GM23338 (cell line): Measurements from ENCODE around the gene SLC23A3. TPM values are rescaled to one million over a fixed set of nuclear protein-coding genes. Genes with fewer than 3 reads are reported as not detected.

Experiments
- ATAC-seq: fragments of 200-7000 bp; cut with Tn5 transposase; 3 replicates; pipeline ENCODE4 v1.9.1; 2020
- DNase-seq: peaks from one replicate; pipeline ENCODE4 v3.0.0-alpha.2; 2015; ENCODE audit warnings: low spot score
- H2AFZ ChIP-seq: fragments of 200-600 bp; sonication (generic); 2 replicates; pipeline ENCODE4 v1.8.0; 2016; ENCODE audit warnings: antibody characterized with exemption, mild to moderate bottlenecking, moderate library complexity
- H3F3A ChIP-seq: fragments of 200-600 bp; sonication (generic); replicated peaks from 2 replicates; pipeline ENCODE4 v1.8.0; 2017; ENCODE audit warnings: antibody characterized with exemption, mixed run types, low read depth
- H3K27ac ChIP-seq: fragments of 200-600 bp; sonication (generic); 2 replicates; pipeline ENCODE4 v1.6.1; 2016; ENCODE audit warnings: low read depth
- H3K27me3 ChIP-seq: fragments of 200-600 bp; sonication (generic); 2 replicates; pipeline ENCODE4 v1.8.0; 2016; ENCODE audit warnings: mild to moderate bottlenecking, mixed run types, moderate library complexity; ENCODE audit not compliant: insufficient read depth
- H3K36me3 ChIP-seq: fragments of 200-600 bp; sonication (generic); 2 replicates; pipeline ENCODE4 v1.8.0; 2016; ENCODE audit warnings: mild to moderate bottlenecking; ENCODE audit not compliant: insufficient read depth
- H3K4me1 ChIP-seq: fragments of 200-600 bp; sonication (generic); 2 replicates; pipeline ENCODE4 v1.8.0; 2016; ENCODE audit warnings: mild to moderate bottlenecking, moderate library complexity; ENCODE audit not compliant: insufficient read depth
- H3K4me2 ChIP-seq: fragments of 200-600 bp; sonication (generic); 2 replicates; pipeline ENCODE4 v1.7.1; 2017; ENCODE audit warnings: mixed run types
- H3K4me3 ChIP-seq: fragments of 200-600 bp; sonication (generic); 2 replicates; pipeline ENCODE4 v1.6.1; 2016; ENCODE audit warnings: mixed run types
- H3K79me2 ChIP-seq: fragments of 200-600 bp; sonication (generic); replicated peaks from 2 replicates; pipeline ENCODE4 v1.8.0; 2017; ENCODE audit warnings: mild to moderate bottlenecking; ENCODE audit not compliant: insufficient read depth
- H3K9me2 ChIP-seq: fragments of 200-600 bp; sonication (generic); 2 replicates; pipeline ENCODE4 v1.8.0; 2017; ENCODE audit not compliant: insufficient read depth
- H4K20me1 ChIP-seq: fragments of 200-600 bp; sonication (generic); replicated peaks from 2 replicates; pipeline ENCODE4 v1.8.0; 2017; ENCODE audit warnings: mild to moderate bottlenecking; ENCODE audit not compliant: insufficient read depth
- H3K27ac Mint-ChIP-seq: 2 replicates; pipeline ENCODE4 v1.8.0; 2020; ENCODE audit warnings: inconsistent platforms, mild to moderate bottlenecking, moderate library complexity, mixed read lengths
- H3K27me3 Mint-ChIP-seq: 3 replicates; pipeline ENCODE4 v1.8.0; 2022; ENCODE audit warnings: low read depth, mild to moderate bottlenecking, moderate library complexity, mixed read lengths, inconsistent platforms; ENCODE audit not compliant: insufficient read depth, poor library complexity
- H3K36me3 Mint-ChIP-seq: 3 replicates; pipeline ENCODE4 v1.8.0; 2021; ENCODE audit warnings: low read depth, mild to moderate bottlenecking, inconsistent platforms, moderate library complexity, mixed read lengths
- H3K4me1 Mint-ChIP-seq: 3 replicates; pipeline ENCODE4 v1.8.0; 2020; ENCODE audit warnings: mild to moderate bottlenecking, inconsistent platforms, mixed read lengths
- H3K4me3 Mint-ChIP-seq: 3 replicates; pipeline ENCODE4 v1.8.0; 2021; ENCODE audit warnings: moderate library complexity, mild to moderate bottlenecking, inconsistent platforms, mixed read lengths
- H3K9me3 Mint-ChIP-seq: 3 replicates; pipeline ENCODE4 v1.8.0; 2020; ENCODE audit warnings: moderate library complexity, mild to moderate bottlenecking, inconsistent platforms, mixed read lengths
- CREB1 ChIP-seq: fragments of 250-450 bp; sonication (Bioruptor Pico); IDR thresholded peaks from 2 replicates; pipeline ENCODE4 v1.5.0; 2020; ENCODE audit warnings: low read depth, mild to moderate bottlenecking, moderate library complexity
- EZH2 ChIP-seq: fragments of 200-600 bp; sonication (generic); IDR thresholded peaks from one replicate; pipeline ENCODE4 v1.8.0; 2017; ENCODE audit warnings: antibody characterized with exemption, mild to moderate bottlenecking, low read depth; ENCODE audit not compliant: unreplicated experiment
- EZH2phosphoT487 ChIP-seq: fragments of 200-600 bp; sonication (generic); IDR thresholded peaks from one replicate; pipeline ENCODE4 v1.8.1; 2018; ENCODE audit warnings: antibody characterized with exemption; ENCODE audit not compliant: unreplicated experiment
- JUNB ChIP-seq: IDR thresholded peaks from one replicate; pipeline ENCODE4 v1.6.1; 2016; ENCODE audit warnings: antibody characterized with exemption; ENCODE audit not compliant: unreplicated experiment
- NANOG ChIP-seq: IDR thresholded peaks from 2 replicates; pipeline ENCODE4 v1.6.1; 2016; ENCODE audit warnings: antibody characterized with exemption, borderline replicate concordance
- POLR2AphosphoS5 ChIP-seq: IDR thresholded peaks from 2 replicates; pipeline ENCODE4 v1.6.1; 2016; ENCODE audit warnings: antibody characterized with exemption, low read depth
- STAT1 ChIP-seq: IDR thresholded peaks from one replicate; pipeline ENCODE4 v1.6.1; 2016; ENCODE audit warnings: antibody characterized with exemption; ENCODE audit not compliant: unreplicated experiment
- ZNF114 ChIP-seq: fragments of 250-450 bp; sonication (Bioruptor Pico); IDR thresholded peaks from 2 replicates; pipeline ENCODE4 v1.5.0; 2020; ENCODE audit warnings: mild to moderate bottlenecking, moderate library complexity
- ZNF331 ChIP-seq: fragments of 250-450 bp; sonication (Bioruptor Pico); IDR thresholded peaks from 2 replicates; pipeline ENCODE4 v1.5.0; 2020; ENCODE audit warnings: low read depth, mild to moderate bottlenecking, moderate library complexity
- polyA plus RNA-seq: library from polyadenylated mRNA; unstranded; fragments of >200 nt; fragmentation: Nextera tagmentation; extraction: Ambion mirVana; gene quantifications from 2 replicates; pipeline ENCODE4 v1.2.1, GENCODE V29; 2016
- total RNA-seq: library from RNA; depleted of rRNA; stranded (reverse); fragments of >200 nt; shearing (Covaris generic); gene quantifications from 2 replicates; pipeline ENCODE4 v1.2.3, GENCODE V29; 2014
- TF ChIP-seq, protein P1 (sequence below): IDR thresholded peaks from one replicate; pipeline ENCODE4 v1.6.1; 2018; ENCODE audit warnings: antibody characterized with exemption; ENCODE audit not compliant: unreplicated experiment
- TF ChIP-seq, protein P2 (sequence below): IDR thresholded peaks from 2 replicates; pipeline ENCODE4 v1.6.1; 2016; ENCODE audit warnings: antibody characterized with exemption
- TF ChIP-seq, protein P3 (sequence below): fragments of 250-450 bp; sonication (Bioruptor Pico); IDR thresholded peaks from 2 replicates; pipeline ENCODE4 v1.5.0; 2020; ENCODE audit warnings: mild to moderate bottlenecking, moderate library complexity
- TF ChIP-seq, protein P4 (sequence below), 2 experiments: fragments of 200-600 bp in 1 of 2; sonication (generic) in 1 of 2; conservative IDR thresholded peaks; 2 replicates each; pipeline versions ENCODE4 v1.5.1 to v1.6.1; 2016 to 2017; ENCODE audit warnings: antibody characterized with exemption in 2 of 2, low read depth in 2 of 2, mild to moderate bottlenecking in 2 of 2, moderate library complexity in 1 of 2

The SLC23A3 gene
- total and polyA plus RNA-seq, 2 experiments from 2014 or later = 0.10 to 0.73 TPM

DNA sequence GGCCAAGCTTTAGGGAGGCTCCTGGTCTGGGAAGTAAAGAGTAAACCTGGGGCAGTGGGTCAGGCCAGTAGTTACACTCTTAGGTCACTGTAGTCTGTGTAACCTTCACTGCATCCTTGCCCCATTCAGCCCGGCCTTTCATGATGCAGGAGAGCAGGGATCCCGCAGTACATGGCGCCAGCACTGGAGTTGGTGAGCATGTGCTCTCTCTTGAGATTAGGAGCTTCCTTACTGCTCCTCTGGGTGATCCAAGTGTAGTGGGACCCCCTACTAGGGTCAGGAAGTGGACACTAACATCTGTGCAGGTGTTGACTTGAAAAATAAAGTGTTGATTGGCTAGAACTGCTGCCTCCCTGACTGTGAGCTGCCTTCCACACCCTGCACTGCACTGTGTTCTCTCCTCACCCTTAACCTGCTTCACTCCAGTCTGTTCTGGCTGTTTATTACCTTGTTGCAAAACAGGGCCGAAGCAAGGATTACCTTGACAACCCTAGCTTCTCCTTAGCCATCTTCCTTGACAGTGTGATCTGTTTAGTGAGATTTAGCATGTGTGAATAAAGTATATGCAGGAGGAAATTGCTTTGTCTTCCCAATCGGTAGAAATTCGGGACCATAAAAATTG, 13.4 kb upstream of the SLC23A3 start:
- Histone ChIP-seq H3K4me2 (no peak overlapping the region), H3K27ac (no peak overlapping the region), H3K79me2 (peaks cover 7% of the 10 kb centered on the region), H3K4me3 (no peak overlapping the region), H3K9me2 (no peaks in the 10 kb centered on the region), H2AFZ (no peak overlapping the region), H3K4me1 (peaks cover 7% of the 10 kb centered on the region), H3F3A (0 out of 2 replicates have a peak, but pooled peaks cover 6% of the 10 kb centered on the region), H4K20me1 (no peaks in the 10 kb centered on the region; the same call in 1 of the 2 replicates), H3K36me3 (no peaks in the 10 kb centered on the region), H3K27me3 (no peaks in the 10 kb centered on the region)
- DNase-seq (no peak), ATAC-seq (no peak)
- no peak overlapping the region for H3K4me3 Mint-ChIP-seq
- H3K36me3 Mint-ChIP-seq = peaks cover 30% of the 10 kb centered on the region
- no peaks in the 10 kb centered on the region; the same call in 2 of the 3 replicates for H3K9me3 Mint-ChIP-seq
- peaks cover 8% of the 10 kb centered on the region; the same call in 2 of the 3 replicates for H3K4me1 Mint-ChIP-seq
- peaks cover 5% of the 10 kb centered on the region for H3K27me3 Mint-ChIP-seq
- H3K27ac Mint-ChIP-seq = no peak overlapping the region
- TF ChIP-seq, protein P1, sequence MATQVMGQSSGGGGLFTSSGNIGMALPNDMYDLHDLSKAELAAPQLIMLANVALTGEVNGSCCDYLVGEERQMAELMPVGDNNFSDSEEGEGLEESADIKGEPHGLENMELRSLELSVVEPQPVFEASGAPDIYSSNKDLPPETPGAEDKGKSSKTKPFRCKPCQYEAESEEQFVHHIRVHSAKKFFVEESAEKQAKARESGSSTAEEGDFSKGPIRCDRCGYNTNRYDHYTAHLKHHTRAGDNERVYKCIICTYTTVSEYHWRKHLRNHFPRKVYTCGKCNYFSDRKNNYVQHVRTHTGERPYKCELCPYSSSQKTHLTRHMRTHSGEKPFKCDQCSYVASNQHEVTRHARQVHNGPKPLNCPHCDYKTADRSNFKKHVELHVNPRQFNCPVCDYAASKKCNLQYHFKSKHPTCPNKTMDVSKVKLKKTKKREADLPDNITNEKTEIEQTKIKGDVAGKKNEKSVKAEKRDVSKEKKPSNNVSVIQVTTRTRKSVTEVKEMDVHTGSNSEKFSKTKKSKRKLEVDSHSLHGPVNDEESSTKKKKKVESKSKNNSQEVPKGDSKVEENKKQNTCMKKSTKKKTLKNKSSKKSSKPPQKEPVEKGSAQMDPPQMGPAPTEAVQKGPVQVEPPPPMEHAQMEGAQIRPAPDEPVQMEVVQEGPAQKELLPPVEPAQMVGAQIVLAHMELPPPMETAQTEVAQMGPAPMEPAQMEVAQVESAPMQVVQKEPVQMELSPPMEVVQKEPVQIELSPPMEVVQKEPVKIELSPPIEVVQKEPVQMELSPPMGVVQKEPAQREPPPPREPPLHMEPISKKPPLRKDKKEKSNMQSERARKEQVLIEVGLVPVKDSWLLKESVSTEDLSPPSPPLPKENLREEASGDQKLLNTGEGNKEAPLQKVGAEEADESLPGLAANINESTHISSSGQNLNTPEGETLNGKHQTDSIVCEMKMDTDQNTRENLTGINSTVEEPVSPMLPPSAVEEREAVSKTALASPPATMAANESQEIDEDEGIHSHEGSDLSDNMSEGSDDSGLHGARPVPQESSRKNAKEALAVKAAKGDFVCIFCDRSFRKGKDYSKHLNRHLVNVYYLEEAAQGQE = no peak
- TF ChIP-seq, protein P2, sequence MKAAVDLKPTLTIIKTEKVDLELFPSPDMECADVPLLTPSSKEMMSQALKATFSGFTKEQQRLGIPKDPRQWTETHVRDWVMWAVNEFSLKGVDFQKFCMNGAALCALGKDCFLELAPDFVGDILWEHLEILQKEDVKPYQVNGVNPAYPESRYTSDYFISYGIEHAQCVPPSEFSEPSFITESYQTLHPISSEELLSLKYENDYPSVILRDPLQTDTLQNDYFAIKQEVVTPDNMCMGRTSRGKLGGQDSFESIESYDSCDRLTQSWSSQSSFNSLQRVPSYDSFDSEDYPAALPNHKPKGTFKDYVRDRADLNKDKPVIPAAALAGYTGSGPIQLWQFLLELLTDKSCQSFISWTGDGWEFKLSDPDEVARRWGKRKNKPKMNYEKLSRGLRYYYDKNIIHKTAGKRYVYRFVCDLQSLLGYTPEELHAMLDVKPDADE = no peak
- TF ChIP-seq, protein P3, sequence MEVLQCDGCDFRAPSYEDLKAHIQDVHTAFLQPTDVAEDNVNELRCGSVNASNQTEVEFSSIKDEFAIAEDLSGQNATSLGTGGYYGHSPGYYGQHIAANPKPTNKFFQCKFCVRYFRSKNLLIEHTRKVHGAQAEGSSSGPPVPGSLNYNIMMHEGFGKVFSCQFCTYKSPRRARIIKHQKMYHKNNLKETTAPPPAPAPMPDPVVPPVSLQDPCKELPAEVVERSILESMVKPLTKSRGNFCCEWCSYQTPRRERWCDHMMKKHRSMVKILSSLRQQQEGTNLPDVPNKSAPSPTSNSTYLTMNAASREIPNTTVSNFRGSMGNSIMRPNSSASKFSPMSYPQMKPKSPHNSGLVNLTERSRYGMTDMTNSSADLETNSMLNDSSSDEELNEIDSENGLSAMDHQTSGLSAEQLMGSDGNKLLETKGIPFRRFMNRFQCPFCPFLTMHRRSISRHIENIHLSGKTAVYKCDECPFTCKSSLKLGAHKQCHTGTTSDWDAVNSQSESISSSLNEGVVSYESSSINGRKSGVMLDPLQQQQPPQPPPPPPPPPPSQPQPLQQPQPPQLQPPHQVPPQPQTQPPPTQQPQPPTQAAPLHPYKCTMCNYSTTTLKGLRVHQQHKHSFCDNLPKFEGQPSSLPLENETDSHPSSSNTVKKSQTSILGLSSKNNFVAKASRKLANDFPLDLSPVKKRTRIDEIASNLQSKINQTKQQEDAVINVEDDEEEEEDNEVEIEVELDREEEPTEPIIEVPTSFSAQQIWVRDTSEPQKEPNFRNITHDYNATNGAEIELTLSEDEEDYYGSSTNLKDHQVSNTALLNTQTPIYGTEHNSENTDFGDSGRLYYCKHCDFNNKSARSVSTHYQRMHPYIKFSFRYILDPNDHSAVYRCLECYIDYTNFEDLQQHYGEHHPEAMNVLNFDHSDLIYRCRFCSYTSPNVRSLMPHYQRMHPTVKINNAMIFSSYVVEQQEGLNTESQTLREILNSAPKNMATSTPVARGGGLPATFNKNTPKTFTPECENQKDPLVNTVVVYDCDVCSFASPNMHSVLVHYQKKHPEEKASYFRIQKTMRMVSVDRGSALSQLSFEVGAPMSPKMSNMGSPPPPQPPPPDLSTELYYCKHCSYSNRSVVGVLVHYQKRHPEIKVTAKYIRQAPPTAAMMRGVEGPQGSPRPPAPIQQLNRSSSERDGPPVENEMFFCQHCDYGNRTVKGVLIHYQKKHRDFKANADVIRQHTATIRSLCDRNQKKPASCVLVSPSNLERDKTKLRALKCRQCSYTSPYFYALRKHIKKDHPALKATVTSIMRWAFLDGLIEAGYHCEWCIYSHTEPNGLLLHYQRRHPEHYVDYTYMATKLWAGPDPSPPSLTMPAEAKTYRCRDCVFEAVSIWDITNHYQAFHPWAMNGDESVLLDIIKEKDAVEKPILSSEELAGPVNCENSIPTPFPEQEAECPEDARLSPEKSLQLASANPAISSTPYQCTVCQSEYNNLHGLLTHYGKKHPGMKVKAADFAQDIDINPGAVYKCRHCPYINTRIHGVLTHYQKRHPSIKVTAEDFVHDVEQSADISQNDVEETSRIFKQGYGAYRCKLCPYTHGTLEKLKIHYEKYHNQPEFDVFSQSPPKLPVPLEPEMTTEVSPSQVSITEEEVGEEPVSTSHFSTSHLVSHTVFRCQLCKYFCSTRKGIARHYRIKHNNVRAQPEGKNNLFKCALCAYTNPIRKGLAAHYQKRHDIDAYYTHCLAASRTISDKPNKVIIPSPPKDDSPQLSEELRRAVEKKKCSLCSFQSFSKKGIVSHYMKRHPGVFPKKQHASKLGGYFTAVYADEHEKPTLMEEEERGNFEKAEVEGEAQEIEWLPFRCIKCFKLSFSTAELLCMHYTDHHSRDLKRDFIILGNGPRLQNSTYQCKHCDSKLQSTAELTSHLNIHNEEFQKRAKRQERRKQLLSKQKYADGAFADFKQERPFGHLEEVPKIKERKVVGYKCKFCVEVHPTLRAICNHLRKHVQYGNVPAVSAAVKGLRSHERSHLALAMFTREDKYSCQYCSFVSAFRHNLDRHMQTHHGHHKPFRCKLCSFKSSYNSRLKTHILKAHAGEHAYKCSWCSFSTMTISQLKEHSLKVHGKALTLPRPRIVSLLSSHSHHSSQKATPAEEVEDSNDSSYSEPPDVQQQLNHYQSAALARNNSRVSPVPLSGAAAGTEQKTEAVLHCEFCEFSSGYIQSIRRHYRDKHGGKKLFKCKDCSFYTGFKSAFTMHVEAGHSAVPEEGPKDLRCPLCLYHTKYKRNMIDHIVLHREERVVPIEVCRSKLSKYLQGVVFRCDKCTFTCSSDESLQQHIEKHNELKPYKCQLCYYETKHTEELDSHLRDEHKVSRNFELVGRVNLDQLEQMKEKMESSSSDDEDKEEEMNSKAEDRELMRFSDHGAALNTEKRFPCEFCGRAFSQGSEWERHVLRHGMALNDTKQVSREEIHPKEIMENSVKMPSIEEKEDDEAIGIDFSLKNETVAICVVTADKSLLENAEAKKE = no peak
- no peak for TF ChIP-seq NANOG
- TF ChIP-seq STAT1 = no peak
- TF ChIP-seq EZH2phosphoT487 = no peak
- no peak for TF ChIP-seq JUNB
- no peak for TF ChIP-seq POLR2AphosphoS5
- no peak for TF ChIP-seq EZH2
- no peak for TF ChIP-seq ZNF114 (CRISPR knock-in tag)
- TF ChIP-seq, protein P4, sequence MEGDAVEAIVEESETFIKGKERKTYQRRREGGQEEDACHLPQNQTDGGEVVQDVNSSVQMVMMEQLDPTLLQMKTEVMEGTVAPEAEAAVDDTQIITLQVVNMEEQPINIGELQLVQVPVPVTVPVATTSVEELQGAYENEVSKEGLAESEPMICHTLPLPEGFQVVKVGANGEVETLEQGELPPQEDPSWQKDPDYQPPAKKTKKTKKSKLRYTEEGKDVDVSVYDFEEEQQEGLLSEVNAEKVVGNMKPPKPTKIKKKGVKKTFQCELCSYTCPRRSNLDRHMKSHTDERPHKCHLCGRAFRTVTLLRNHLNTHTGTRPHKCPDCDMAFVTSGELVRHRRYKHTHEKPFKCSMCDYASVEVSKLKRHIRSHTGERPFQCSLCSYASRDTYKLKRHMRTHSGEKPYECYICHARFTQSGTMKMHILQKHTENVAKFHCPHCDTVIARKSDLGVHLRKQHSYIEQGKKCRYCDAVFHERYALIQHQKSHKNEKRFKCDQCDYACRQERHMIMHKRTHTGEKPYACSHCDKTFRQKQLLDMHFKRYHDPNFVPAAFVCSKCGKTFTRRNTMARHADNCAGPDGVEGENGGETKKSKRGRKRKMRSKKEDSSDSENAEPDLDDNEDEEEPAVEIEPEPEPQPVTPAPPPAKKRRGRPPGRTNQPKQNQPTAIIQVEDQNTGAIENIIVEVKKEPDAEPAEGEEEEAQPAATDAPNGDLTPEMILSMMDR (conservative IDR thresholded peaks at IDR 0.05; ENCODE audit: low read depth in 2 of 2) = no peak
- no peak for TF ChIP-seq CREB1 (CRISPR knock-in tag)
- no peak for TF ChIP-seq ZNF331
